BE2C (cell line): ENCODE results near the gene WDPCP.

ENCODE experiments used
- DNase-seq: peaks from one replicate; pipeline ENCODE4 v3.0.0-alpha.2; 2020
- H3K27me3 ChIP-seq: fragments of 250-450 bp; sonication (Bioruptor Pico); 2 replicates; pipeline ENCODE4 v1.5.1; 2020; ENCODE audit warnings: mild to moderate bottlenecking
- H3K36me3 ChIP-seq: fragments of 250-450 bp; sonication (Bioruptor Pico); 2 replicates; pipeline ENCODE4 v1.5.1; 2020; ENCODE audit warnings: mild to moderate bottlenecking
- H3K4me1 ChIP-seq: fragments of 250-450 bp; sonication (Bioruptor Pico); 2 replicates; pipeline ENCODE4 v1.5.1; 2020
- H3K4me3 ChIP-seq: 2 replicates; pipeline ENCODE4 v1.5.1; 2011; ENCODE audit warnings: low read depth, low read length
- H3K9me3 ChIP-seq: fragments of 250-450 bp; sonication (Bioruptor Pico); 2 replicates; pipeline ENCODE4 v1.5.1; 2020
- CTCF ChIP-seq: IDR thresholded peaks from 2 replicates; pipeline ENCODE4 v1.5.1; 2012; ENCODE audit warnings: mild to moderate bottlenecking, low read depth, low read length

WDPCP gene

GRCh38 chr2:63132020-63132419, 456.3 kb downstream of the WDPCP start:
- Histone ChIP-seq H3K27me3 (no peaks in the 10 kb centered on the region), H3K4me1 (no peaks in the 10 kb centered on the region), H3K9me3 (no peaks in the 10 kb centered on the region), H3K4me3 (no peak overlapping the region), H3K36me3 (no peaks in the 10 kb centered on the region)
- no peak for DNase-seq
- no peak for TF ChIP-seq CTCF

- H3K27me3 ChIP-seq: no peaks in the 10 kb centered on the region
- DNase-seq: no peak
- no peaks in the 10 kb centered on the region for H3K36me3 ChIP-seq
- no peak overlapping the region for H3K4me3 ChIP-seq
- H3K4me1 ChIP-seq: no peaks in the 10 kb centered on the region
- no peaks in the 10 kb centered on the region for H3K9me3 ChIP-seq
- no peak for TF ChIP-seq CTCF
Observed at GRCh38 chr2:63131196-63131595, 457.1 kb downstream of the WDPCP start.

- no peaks in the 10 kb centered on the region for H3K36me3 ChIP-seq
- no peak overlapping the region for H3K4me3 ChIP-seq
- H3K27me3 ChIP-seq: no peaks in the 10 kb centered on the region
- DNase-seq: no peak
- H3K4me1 ChIP-seq: no peaks in the 10 kb centered on the region
- no peaks in the 10 kb centered on the region for H3K9me3 ChIP-seq
- no peak for TF ChIP-seq CTCF
Observed at GRCh38 chr2:63127594-63127993, 460.7 kb downstream of the WDPCP start.

GRCh38 chr2:63124850-63125249, 463.4 kb downstream of the WDPCP start:
- no peaks in the 10 kb centered on the region for H3K4me1 ChIP-seq
- DNase-seq: no peak
- no peaks in the 10 kb centered on the region for H3K36me3 ChIP-seq
- H3K4me3 ChIP-seq: no peak overlapping the region
- no peaks in the 10 kb centered on the region for H3K27me3 ChIP-seq
- no peak for TF ChIP-seq CTCF
- no peaks in the 10 kb centered on the region for H3K9me3 ChIP-seq

- no peak for DNase-seq
- Histone ChIP-seq H3K36me3 (no peaks in the 10 kb centered on the region), H3K27me3 (no peaks in the 10 kb centered on the region), H3K4me1 (no peaks in the 10 kb centered on the region), H3K4me3 (no peak overlapping the region), H3K9me3 (no peaks in the 10 kb centered on the region)
- no peak for TF ChIP-seq CTCF
Observed at GRCh38 chr2:63124218-63124617, 464.1 kb downstream of the WDPCP start.

- no peaks in the 10 kb centered on the region for H3K27me3 ChIP-seq
- H3K4me1 ChIP-seq: no peaks in the 10 kb centered on the region
- no peaks in the 10 kb centered on the region for H3K36me3 ChIP-seq
- no peak for TF ChIP-seq CTCF
- no peak overlapping the region for H3K4me3 ChIP-seq
- no peak for DNase-seq
- no peaks in the 10 kb centered on the region for H3K9me3 ChIP-seq
Observed at GRCh38 chr2:63122921-63123320, 465.4 kb downstream of the WDPCP start.
